Ishikawa (cell line): ENCODE measurements around the gene STAT1.

Source experiments
- CEBPB ChIP-seq: IDR thresholded peaks from 2 replicates; pipeline ENCODE4 v1.6.1; 2012
- CREB1 ChIP-seq: IDR thresholded peaks from 2 replicates; pipeline ENCODE4 v1.6.1; 2012; ENCODE audit warnings: low read depth
- EGR1 ChIP-seq: IDR thresholded peaks from 2 replicates; pipeline ENCODE4 v1.6.1; 2012
- EP300 ChIP-seq: IDR thresholded peaks from 2 replicates; pipeline ENCODE4 v1.6.1; 2012; ENCODE audit warnings: borderline replicate concordance
- FOXM1 ChIP-seq: IDR thresholded peaks from 2 replicates; pipeline ENCODE4 v1.6.1; 2012; ENCODE audit warnings: low read depth, borderline replicate concordance
- NFIC ChIP-seq: IDR thresholded peaks from 2 replicates; pipeline ENCODE4 v1.6.1; 2012
- RAD21 ChIP-seq: IDR thresholded peaks from 2 replicates; pipeline ENCODE4 v1.6.1; 2012; ENCODE audit warnings: low read depth
- TAF1 ChIP-seq: IDR thresholded peaks from 2 replicates; pipeline ENCODE4 v1.6.1; 2012; ENCODE audit warnings: low read depth, mild to moderate bottlenecking
- TCF12 ChIP-seq: IDR thresholded peaks from 2 replicates; pipeline ENCODE4 v1.6.1; 2012; ENCODE audit warnings: low read depth
- TEAD4 ChIP-seq: IDR thresholded peaks from 2 replicates; pipeline ENCODE4 v1.6.1; 2012
- YY1 ChIP-seq: IDR thresholded peaks from 2 replicates; pipeline ENCODE4 v1.6.1; 2012; ENCODE audit warnings: low read depth
- ZBTB7A ChIP-seq: IDR thresholded peaks from 2 replicates; pipeline ENCODE4 v1.6.1; 2012; ENCODE audit warnings: low read depth
- TF ChIP-seq, protein P1 (sequence below): IDR thresholded peaks from 2 replicates; pipeline ENCODE4 v1.6.1; 2012; ENCODE audit warnings: low read depth, mild to moderate bottlenecking
- TF ChIP-seq, protein P2 (sequence below): IDR thresholded peaks from 2 replicates; pipeline ENCODE4 v1.6.1; 2012
- TF ChIP-seq, protein P3 (sequence below): IDR thresholded peaks from 2 replicates; pipeline ENCODE4 v1.6.1; 2012

Gene STAT1

DNA sequence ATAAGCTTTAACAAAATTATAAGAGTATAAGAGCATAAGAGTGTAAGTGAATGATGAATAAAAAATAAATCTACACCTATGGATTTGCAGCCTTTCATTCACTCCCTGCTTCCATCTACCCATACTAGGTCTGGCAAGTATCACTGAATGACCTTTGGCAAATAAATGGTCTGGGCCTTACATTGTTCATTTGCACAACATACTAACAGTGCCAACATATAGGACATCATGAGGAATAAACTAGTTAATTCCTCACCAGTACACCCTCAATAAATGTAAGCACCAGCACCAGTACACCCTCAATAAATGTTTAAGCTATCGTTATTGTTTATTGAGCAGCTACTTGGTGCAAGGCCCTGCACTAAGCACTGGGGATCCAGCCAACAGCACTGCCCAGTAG lies 26.9 kb downstream of the STAT1 start:
- no peak for TF ChIP-seq YY1
- TF ChIP-seq CEBPB: no peak

DNA sequence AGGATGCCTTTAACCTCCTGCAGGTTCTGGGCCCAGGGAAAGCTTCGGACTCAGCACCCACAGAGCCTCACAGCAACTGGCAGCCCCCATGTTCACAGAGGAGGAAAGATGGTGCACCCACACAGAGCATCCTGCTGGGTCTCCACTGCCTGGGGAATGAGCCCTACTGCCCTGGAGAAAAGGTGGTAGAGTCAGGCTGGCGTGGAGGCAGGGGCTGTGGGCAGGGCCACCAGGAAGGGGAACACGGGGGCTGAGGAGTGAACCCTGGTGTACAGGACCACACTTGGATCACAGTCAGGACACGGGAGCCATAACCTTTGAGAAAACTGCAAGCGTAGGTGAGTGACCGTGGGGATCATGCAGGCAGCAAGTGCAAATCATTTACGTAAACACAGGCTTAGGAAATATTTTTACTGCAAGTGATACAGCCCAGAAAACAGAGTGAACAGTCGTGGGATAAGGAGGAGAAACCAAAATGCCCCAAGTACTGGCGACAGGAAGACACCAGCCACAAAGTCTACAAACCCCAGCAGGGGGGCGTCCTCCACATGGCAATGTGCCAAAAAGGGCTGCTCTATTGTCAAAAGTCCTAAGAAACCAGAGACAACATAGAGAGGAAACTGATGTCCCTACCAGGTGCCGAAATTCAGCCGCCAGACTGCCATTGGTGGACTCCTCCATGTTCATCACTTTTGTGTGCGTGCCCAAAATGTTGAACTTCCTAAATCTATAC lies 27.6 kb downstream of the STAT1 start:
- TF ChIP-seq TCF12: no peak
- TF ChIP-seq NFIC: peak; percentile 70; the same call in 1 of the 2 replicates

DNA sequence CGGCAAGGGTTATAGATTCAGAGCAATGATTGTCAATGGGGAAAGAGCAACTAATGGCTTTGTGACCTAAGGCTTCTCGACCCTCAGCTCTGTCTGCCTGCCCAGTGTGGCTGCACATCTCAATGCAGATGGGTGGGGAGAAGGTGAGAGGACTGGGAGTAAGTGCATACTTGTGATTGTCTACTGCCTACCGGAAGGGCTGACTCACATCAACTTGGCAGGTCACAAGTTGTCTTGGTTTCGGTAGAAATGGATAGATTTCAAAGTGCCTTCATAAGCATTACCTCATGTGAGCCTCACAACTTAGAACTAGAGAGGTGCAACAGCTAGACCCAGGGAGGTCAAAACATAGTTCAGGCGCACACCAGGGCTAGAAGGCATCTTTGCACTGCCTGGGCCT lies 29.4 kb downstream of the STAT1 start:
- TF ChIP-seq, protein P1, sequence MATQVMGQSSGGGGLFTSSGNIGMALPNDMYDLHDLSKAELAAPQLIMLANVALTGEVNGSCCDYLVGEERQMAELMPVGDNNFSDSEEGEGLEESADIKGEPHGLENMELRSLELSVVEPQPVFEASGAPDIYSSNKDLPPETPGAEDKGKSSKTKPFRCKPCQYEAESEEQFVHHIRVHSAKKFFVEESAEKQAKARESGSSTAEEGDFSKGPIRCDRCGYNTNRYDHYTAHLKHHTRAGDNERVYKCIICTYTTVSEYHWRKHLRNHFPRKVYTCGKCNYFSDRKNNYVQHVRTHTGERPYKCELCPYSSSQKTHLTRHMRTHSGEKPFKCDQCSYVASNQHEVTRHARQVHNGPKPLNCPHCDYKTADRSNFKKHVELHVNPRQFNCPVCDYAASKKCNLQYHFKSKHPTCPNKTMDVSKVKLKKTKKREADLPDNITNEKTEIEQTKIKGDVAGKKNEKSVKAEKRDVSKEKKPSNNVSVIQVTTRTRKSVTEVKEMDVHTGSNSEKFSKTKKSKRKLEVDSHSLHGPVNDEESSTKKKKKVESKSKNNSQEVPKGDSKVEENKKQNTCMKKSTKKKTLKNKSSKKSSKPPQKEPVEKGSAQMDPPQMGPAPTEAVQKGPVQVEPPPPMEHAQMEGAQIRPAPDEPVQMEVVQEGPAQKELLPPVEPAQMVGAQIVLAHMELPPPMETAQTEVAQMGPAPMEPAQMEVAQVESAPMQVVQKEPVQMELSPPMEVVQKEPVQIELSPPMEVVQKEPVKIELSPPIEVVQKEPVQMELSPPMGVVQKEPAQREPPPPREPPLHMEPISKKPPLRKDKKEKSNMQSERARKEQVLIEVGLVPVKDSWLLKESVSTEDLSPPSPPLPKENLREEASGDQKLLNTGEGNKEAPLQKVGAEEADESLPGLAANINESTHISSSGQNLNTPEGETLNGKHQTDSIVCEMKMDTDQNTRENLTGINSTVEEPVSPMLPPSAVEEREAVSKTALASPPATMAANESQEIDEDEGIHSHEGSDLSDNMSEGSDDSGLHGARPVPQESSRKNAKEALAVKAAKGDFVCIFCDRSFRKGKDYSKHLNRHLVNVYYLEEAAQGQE: no peak
- TF ChIP-seq EGR1: no peak
- no peak for TF ChIP-seq ZBTB7A
- TF ChIP-seq RAD21: no peak
- TF ChIP-seq FOXM1: no peak
- no peak for TF ChIP-seq YY1
- TF ChIP-seq, protein P2, sequence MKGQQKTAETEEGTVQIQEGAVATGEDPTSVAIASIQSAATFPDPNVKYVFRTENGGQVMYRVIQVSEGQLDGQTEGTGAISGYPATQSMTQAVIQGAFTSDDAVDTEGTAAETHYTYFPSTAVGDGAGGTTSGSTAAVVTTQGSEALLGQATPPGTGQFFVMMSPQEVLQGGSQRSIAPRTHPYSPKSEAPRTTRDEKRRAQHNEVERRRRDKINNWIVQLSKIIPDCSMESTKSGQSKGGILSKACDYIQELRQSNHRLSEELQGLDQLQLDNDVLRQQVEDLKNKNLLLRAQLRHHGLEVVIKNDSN: no peak
- TF ChIP-seq EP300: no peak
- TF ChIP-seq, protein P3, sequence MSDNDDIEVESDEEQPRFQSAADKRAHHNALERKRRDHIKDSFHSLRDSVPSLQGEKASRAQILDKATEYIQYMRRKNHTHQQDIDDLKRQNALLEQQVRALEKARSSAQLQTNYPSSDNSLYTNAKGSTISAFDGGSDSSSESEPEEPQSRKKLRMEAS: no peak
- TF ChIP-seq TEAD4: no peak
- no peak for TF ChIP-seq TAF1
- no peak for TF ChIP-seq CREB1
- TF ChIP-seq CEBPB: no peak
- TF ChIP-seq NFIC: no peak
- no peak for TF ChIP-seq TCF12

DNA sequence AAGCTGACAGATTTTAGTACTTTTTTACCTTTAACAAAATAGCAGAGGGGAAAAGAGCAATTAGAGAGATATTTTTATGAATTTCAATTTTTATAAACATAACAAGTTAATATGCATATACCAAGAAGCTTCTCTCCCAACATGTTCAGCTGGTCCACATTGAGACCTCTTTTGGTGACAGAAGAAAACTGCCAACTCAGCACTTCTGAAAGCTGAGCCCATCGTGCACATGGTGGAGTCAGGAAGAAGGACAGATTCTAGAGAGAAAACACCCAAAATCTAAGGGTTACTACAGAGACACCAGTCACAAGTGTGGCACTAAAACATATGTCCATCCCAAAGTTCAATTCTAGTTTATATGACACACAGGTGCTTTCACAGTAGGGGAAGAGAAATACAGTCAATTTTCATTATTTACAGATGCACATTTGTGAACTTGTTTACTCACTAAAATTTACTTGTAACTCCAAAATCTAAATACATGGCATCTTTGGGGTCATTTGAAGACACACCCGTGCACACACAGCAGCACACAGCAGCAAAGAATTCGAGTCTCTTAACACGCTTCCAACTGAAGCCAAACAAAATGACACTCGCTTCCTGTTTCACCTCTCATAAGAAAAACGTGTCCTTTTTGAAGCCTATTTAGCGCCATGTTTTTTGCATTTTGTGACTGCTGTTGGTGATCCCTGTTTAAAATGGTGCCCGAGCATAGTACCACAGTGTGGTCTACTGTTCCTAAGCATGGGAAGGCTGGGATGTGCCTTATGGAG lies 31.5 kb downstream of the STAT1 start:
- TF ChIP-seq EGR1: no peak
- TF ChIP-seq, protein P1: no peak
- no peak for TF ChIP-seq TCF12
- TF ChIP-seq, protein P2: no peak
- no peak for TF ChIP-seq CEBPB
- TF ChIP-seq ZBTB7A: no peak
- no peak for TF ChIP-seq EP300
- no peak for TF ChIP-seq TAF1
- TF ChIP-seq NFIC: no peak
- TF ChIP-seq FOXM1: no peak
- no peak for TF ChIP-seq RAD21

DNA sequence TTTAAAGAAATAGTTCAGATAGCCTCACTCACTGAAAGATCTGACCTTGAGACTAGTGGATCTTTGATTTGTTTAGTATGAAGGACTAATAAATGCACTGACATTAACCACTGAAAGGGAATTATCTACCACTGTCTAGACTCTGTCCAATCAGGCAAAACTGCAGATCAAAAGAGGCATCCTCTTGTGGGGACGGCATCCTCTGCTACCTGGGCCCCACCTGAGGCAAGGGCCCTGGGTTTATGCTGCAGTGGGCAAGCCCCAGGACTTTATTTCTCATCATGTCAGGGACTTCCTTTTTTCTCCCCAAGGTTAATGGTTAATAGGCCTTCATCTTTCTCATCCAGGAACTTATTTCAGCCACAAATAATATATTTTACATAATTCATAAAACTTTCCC lies 32.2 kb downstream of the STAT1 start:
- TF ChIP-seq EGR1: no peak
- TF ChIP-seq, protein P3: no peak
- TF ChIP-seq YY1: no peak
- TF ChIP-seq, protein P2: no peak
- no peak for TF ChIP-seq TAF1
- TF ChIP-seq NFIC: no peak
- no peak for TF ChIP-seq CEBPB
- no peak for TF ChIP-seq ZBTB7A
- TF ChIP-seq TEAD4: no peak
- TF ChIP-seq RAD21: no peak
- no peak for TF ChIP-seq TCF12
- no peak for TF ChIP-seq FOXM1
